AG10803 (cell line): ENCODE measurements around the gene TMEM92.
"Not testable (repeated sequence)": the region's sequence is repeated elsewhere in the genome, so short reads cannot be mapped to it uniquely, and the experiment has no call there.

Experiments
- DNase-seq: peaks from one replicate; pipeline ENCODE4 v3.0.0; 2010; ENCODE audit warnings: low read depth
- H3K4me3 ChIP-seq: 2 replicates; pipeline ENCODE4 v1.5.1; 2011; ENCODE audit warnings: mild to moderate bottlenecking, low read length, control low read depth
- TF ChIP-seq, protein P1 (sequence below): conservative IDR thresholded peaks from 2 replicates; pipeline ENCODE4 v1.5.1; 2011; ENCODE audit warnings: mild to moderate bottlenecking, low read length, control low read depth, inconsistent platforms

TMEM92 gene

GRCh38 chr17:50283714-50284113 is 9.4 kb downstream of the TMEM92 start:
- DNase-seq: no peak
- H3K4me3 ChIP-seq: no peak overlapping the region
- TF ChIP-seq, protein P1, sequence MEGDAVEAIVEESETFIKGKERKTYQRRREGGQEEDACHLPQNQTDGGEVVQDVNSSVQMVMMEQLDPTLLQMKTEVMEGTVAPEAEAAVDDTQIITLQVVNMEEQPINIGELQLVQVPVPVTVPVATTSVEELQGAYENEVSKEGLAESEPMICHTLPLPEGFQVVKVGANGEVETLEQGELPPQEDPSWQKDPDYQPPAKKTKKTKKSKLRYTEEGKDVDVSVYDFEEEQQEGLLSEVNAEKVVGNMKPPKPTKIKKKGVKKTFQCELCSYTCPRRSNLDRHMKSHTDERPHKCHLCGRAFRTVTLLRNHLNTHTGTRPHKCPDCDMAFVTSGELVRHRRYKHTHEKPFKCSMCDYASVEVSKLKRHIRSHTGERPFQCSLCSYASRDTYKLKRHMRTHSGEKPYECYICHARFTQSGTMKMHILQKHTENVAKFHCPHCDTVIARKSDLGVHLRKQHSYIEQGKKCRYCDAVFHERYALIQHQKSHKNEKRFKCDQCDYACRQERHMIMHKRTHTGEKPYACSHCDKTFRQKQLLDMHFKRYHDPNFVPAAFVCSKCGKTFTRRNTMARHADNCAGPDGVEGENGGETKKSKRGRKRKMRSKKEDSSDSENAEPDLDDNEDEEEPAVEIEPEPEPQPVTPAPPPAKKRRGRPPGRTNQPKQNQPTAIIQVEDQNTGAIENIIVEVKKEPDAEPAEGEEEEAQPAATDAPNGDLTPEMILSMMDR: no peak

- DNase-seq: no peak
- no peak overlapping the region for H3K4me3 ChIP-seq
- TF ChIP-seq, protein P1: no peak
Measured at GRCh38 chr17:50285941-50286340, 11.7 kb downstream of the TMEM92 start.

GRCh38 chr17:50287302-50287701 is 13.0 kb downstream of the TMEM92 start:
- not testable (repeated sequence) for H3K4me3 ChIP-seq, DNase-seq

GRCh38 chr17:50288306-50288705 is 14.0 kb downstream of the TMEM92 start:
- DNase-seq: no peak
- TF ChIP-seq, protein P1: 0 out of 2 replicates have a peak, but pooled peaks have one; percentile 1
- peak overlapping the region; percentile 59; the same call in 1 of the 2 replicates for H3K4me3 ChIP-seq

DNA sequence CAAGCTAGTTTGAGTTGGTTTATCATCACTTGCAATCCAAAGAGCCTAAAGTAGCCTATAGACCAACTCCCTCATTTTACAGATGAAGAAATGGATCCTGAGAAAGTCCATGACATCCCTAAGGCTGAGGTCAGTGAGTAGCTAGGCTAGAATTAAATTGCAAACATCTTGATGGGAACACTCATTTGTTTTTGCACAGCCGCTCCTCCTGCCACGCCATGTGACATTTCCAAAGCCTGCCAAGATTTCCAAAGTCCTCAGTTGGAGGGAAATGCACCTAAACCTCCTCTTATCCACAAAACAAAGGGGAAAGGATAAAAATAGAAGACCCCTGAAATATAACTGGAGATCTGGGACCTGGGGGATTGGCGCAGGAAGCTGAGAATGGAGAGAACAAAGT is 15.0 kb downstream of the TMEM92 start:
- TF ChIP-seq, protein P1: no peak
- peak overlapping the region; percentile 59 for H3K4me3 ChIP-seq
- DNase-seq: peak; percentile 85

DNA sequence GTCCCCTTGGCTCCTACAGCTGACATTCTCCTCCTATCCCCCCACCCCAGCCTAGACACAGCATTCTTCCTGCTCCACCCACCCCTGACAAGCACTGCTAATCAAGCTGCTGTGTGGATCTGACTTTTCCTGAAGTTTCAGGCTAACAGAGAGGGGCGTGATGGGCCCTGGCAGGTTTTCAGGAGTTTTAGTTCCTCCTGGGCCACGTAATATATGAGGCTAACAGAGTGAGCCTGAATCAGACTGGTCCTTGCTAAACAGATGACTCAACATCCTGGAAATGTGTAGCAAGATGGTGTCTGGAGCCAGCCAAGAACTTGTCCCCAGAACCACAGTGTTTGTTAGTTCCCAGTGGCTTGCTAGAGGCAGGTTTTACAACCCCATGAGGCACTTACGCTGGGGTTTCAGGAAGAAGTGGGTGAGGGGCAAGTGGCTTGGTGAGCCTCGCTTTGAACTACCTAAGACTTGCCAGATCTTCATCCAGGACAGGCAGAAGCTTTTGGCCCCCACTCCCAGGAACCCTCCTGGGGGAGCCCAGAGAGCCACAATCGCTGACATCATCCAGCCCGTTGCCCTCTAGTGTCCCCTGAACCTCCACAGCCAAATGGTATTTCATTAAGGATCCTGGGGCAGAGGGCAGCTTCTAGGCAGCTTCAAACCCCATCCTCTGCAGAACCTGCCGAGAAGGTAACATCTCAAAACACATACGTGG is 15.9 kb downstream of the TMEM92 start:
- DNase-seq: peak; percentile 99

DNA sequence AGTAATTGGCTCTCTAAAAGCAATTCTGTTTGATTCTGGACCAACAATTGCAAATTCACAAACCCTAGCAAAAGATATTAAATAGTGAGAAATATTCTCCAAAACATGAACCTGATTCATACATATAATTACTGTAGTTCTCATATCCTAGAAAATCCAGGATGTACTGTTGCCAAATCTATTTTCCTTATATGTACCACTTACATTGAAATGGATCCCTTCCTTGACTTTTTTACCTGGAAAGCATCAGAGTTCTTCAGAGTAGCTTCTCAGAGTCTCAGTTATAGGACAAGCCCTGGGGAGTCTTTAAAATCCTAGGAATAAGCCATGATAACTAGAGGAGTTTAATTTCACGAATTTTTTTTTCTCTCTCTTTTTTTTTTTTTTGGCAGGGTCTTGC is 16.7 kb downstream of the TMEM92 start:
- TF ChIP-seq, protein P1: no peak
- no peak for DNase-seq
- H3K4me3 ChIP-seq: no peak overlapping the region

More for the DNA sequence above, 15.9 kb downstream of the TMEM92 start:
- TF ChIP-seq, protein P1: no peak
- peak overlapping the region; percentile 59 for H3K4me3 ChIP-seq

DNA sequence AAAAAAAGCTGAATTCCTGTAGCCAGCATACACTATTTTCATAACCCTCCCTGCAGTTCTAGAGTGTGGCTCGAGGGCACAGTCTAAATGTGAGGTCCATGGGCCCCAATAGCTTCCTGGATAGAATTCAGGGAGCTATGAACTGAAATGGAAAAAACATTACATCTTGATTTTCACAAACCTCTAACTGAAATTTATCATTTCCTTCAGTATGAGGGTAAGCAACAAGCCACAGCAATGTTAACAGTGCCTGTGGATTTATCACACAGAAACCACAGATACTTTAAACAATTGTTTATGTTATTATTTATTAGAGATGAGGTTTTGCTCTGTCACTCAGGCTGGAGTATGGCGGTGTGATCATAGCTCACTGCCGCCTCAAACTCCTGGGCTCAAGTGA is 18.2 kb downstream of the TMEM92 start:
- DNase-seq: peak; percentile 46
- TF ChIP-seq, protein P1: no peak
- no peak overlapping the region for H3K4me3 ChIP-seq
